HL-60 (cell line): Measurements from ENCODE around the gene MICU2.

Experiments used
- DNase-seq, 2 experiments: peaks; one replicate each; pipeline ENCODE4 v3.0.0-alpha.2; 2010 to 2020; ENCODE audit warnings: low read depth in 1 of 2, low spot score in 1 of 2
- H3K27ac ChIP-seq: fragments of 250-450 bp; sonication (Bioruptor Pico); replicated peaks from 2 replicates; pipeline ENCODE4 v1.5.1; 2020; ENCODE audit warnings: mild to moderate bottlenecking, moderate library complexity
- H3K27me3 ChIP-seq: fragments of 250-450 bp; sonication (Bioruptor Pico); 2 replicates; pipeline ENCODE4 v1.5.1; 2021; ENCODE audit warnings: mild to moderate bottlenecking, moderate library complexity; ENCODE audit not compliant: insufficient read depth, poor library complexity, severe bottlenecking
- H3K4me3 ChIP-seq: replicated peaks from 2 replicates; pipeline ENCODE4 v1.5.1; 2011; ENCODE audit warnings: mild to moderate bottlenecking, control low read depth, low read length; ENCODE audit not compliant: insufficient read depth
- GABPA ChIP-seq: IDR thresholded peaks from 2 replicates; pipeline ENCODE4 v1.6.1; 2012; ENCODE audit warnings: low read depth
- POLR2AphosphoS5 ChIP-seq: IDR thresholded peaks from 2 replicates; pipeline ENCODE4 v1.6.1; 2012; ENCODE audit warnings: low read depth
- REST ChIP-seq: IDR thresholded peaks from 2 replicates; pipeline ENCODE4 v1.6.1; 2012; ENCODE audit warnings: low read depth; ENCODE audit not compliant: insufficient replicate concordance
- SPI1 ChIP-seq: IDR thresholded peaks from 2 replicates; pipeline ENCODE4 v1.6.1; 2012; ENCODE audit warnings: low read depth, mild to moderate bottlenecking, borderline replicate concordance
- TF ChIP-seq, protein P1 (sequence below): IDR thresholded peaks from one replicate; pipeline ENCODE4 v1.5.1; 2011; ENCODE audit warnings: low read length, control low read depth, inconsistent platforms; ENCODE audit not compliant: insufficient read depth

Gene MICU2

GRCh38 chr13:21478881-21479808 lies 124.8 kb downstream of the MICU2 start:
- DNase-seq = peak in 1 of 2 experiments; percentile 63
- Histone ChIP-seq H3K27ac (no peak overlapping the region), H3K4me3 (no peak overlapping the region), H3K27me3 (no peaks in the 10 kb centered on the region)
- TF ChIP-seq GABPA (no peak), REST (no peak), SPI1 (no peak), POLR2AphosphoS5 (no peak)
- TF ChIP-seq, protein P1, sequence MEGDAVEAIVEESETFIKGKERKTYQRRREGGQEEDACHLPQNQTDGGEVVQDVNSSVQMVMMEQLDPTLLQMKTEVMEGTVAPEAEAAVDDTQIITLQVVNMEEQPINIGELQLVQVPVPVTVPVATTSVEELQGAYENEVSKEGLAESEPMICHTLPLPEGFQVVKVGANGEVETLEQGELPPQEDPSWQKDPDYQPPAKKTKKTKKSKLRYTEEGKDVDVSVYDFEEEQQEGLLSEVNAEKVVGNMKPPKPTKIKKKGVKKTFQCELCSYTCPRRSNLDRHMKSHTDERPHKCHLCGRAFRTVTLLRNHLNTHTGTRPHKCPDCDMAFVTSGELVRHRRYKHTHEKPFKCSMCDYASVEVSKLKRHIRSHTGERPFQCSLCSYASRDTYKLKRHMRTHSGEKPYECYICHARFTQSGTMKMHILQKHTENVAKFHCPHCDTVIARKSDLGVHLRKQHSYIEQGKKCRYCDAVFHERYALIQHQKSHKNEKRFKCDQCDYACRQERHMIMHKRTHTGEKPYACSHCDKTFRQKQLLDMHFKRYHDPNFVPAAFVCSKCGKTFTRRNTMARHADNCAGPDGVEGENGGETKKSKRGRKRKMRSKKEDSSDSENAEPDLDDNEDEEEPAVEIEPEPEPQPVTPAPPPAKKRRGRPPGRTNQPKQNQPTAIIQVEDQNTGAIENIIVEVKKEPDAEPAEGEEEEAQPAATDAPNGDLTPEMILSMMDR = peak; percentile 22

DNA sequence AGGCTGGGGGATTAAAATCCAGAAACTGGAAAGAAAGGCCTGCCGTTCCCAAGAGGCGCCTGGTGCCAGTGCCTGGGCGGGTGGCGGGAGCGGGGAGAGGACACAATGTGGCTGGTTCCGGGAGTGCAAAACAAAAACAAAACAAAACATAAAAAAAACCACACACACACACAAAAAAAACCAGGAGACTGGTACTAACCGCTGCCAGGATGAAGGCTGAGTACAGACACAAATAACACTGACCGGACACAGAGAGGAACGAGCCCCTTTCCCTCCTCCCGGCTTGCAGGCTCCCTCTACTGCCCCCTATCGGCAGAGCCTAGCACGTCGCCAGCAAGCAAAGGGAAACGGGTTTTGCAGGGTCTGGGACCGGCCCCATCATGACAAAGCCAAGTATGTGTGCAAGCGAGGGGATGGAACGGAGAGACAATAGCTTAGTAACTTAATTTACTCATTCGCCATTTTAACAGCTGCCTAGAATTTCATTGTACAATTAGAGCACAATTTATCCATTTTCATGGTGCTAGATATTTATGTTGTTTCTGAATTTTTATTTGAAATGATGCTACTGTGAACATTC lies 127.0 kb downstream of the MICU2 start:
- peak; percentile 84 to 90 for DNase-seq
- Histone ChIP-seq H3K27me3 (no peaks in the 10 kb centered on the region), H3K27ac (peak overlapping the region; percentile 56), H3K4me3 (peak overlapping the region; percentile 42)
- TF ChIP-seq SPI1 (peak; percentile 15; the same call in 1 of the 2 replicates), POLR2AphosphoS5 (0 out of 2 replicates have a peak, but pooled peaks have one; percentile 17), REST (no peak), GABPA (no peak)
- TF ChIP-seq, protein P1 = peak; percentile 88

GRCh38 chr13:21475115-21475514 lies 128.9 kb downstream of the MICU2 start:
- no peak for TF ChIP-seq SPI1
- TF ChIP-seq POLR2AphosphoS5 = no peak
- TF ChIP-seq, protein P1 = no peak
- TF ChIP-seq GABPA = no peak
- TF ChIP-seq REST = no peak
- Histone ChIP-seq H3K27ac (no peak overlapping the region), H3K4me3 (no peak overlapping the region), H3K27me3 (no peaks in the 10 kb centered on the region)
- no peak for DNase-seq
